K562 (cell line): ENCODE results near the gene TNK2. TPM values are rescaled to one million over a fixed set of nuclear protein-coding genes. Genes with fewer than 3 reads are reported as not detected.
A peak's percentile ranks its signal among the peaks of the same experiment; 100 is the strongest.

Source experiments
- ATAC-seq: fragments of 200-7000 bp; cut with Tn5 transposase; 3 replicates; pipeline ENCODE4 v1.9.1; 2020; ENCODE audit warnings: moderate library complexity
- BruUV-seq: library from RNA; stranded (reverse); fragments of 400-500 nt; replicated peaks from 2 replicates; lab custom pipeline; 2021; lab: Mats Ljungman, UMichigan
- CTCF ChIA-PET: fragments of 300-600 bp; formaldehyde crosslinking; extraction: SDS; loops from one replicate; lab custom pipeline; 2021; ENCODE audit warnings: low intra/inter-chr PET ratio; lab: Yijun Ruan, JAX
- POLR2A ChIA-PET: fragments of 300-600, 350-650 bp; sonication (Branson Sonifier 250); formaldehyde crosslinking; extraction: SDS; loops from one replicate; lab custom pipeline; 2021; ENCODE audit warnings: antibody characterized with exemption, inconsistent platforms; lab: Yijun Ruan, JAX
- DNase-seq, 4 experiments: peaks; one replicate each; pipeline versions ENCODE4 v3.0.0 to v3.0.0-alpha.2; 2011 to 2018; ENCODE audit warnings: low spot score in 3 of 4, mixed read lengths in 3 of 4; ENCODE audit errors: extremely low read depth in 1 of 4
- FAIRE-seq: peaks from 2 replicates; lab custom pipeline; 2011; peaks lifted over from hg19 to GRCh38; lab: Jason Lieb, UNC
- H2AFZ ChIP-seq: 2 replicates; pipeline ENCODE4 v1.6.0; 2011; ENCODE audit warnings: low read depth, low read length, control low read depth, inconsistent platforms
- H3K27ac ChIP-seq: fragments of 200-600 bp; 3 replicates; pipeline ENCODE4 v1.8.0; 2011; ENCODE audit warnings: low read depth, mild to moderate bottlenecking, control low read depth, inconsistent platforms, low read length, moderate library complexity, mixed read lengths; ENCODE audit errors: extremely low read depth
- H3K27me3 ChIP-seq, 2 experiments: fragments of 300-600 bp in 1 of 2; 2 replicates in 1 of 2; 3 replicates in 1 of 2; pipeline versions ENCODE4 v1.6.0 to v1.8.0; 2011; ENCODE audit warnings: inconsistent platforms in 2 of 2, low read length in 2 of 2, mild to moderate bottlenecking in 1 of 2, mixed read lengths in 1 of 2, moderate library complexity in 1 of 2; ENCODE audit not compliant: control insufficient read depth in 2 of 2, insufficient read depth in 2 of 2
- H3K36me3 ChIP-seq: fragments of 300-600 bp; 3 replicates; pipeline ENCODE4 v1.8.0; 2011; ENCODE audit warnings: mild to moderate bottlenecking, low read length, inconsistent platforms; ENCODE audit not compliant: control insufficient read depth, insufficient read depth
- H3K4me1 ChIP-seq, 2 experiments: fragments of 200-600 bp in 1 of 2; replicated peaks in 1 of 2; 2 replicates in 1 of 2; 3 replicates in 1 of 2; pipeline versions ENCODE4 v1.5.1 to v1.8.0; 2011; ENCODE audit warnings: inconsistent platforms in 2 of 2, low read length in 2 of 2, mild to moderate bottlenecking in 1 of 2, mixed read lengths in 1 of 2, moderate library complexity in 1 of 2; ENCODE audit not compliant: control insufficient read depth in 2 of 2, insufficient read depth in 2 of 2
- H3K4me2 ChIP-seq: 2 replicates; pipeline ENCODE4 v1.6.1; 2011; ENCODE audit warnings: low read length, control low read depth, inconsistent platforms, mixed read lengths; ENCODE audit not compliant: insufficient read depth
- H3K4me3 ChIP-seq: fragments of 200-600 bp; sonication (generic), shearing (Covaris generic); 2 replicates; pipeline ENCODE4 v1.5.1; 2016; ENCODE audit warnings: control low read depth, inconsistent platforms
- H3K79me2 ChIP-seq: fragments of 200-600 bp; 3 replicates; pipeline ENCODE4 v1.8.0; 2011; ENCODE audit warnings: low read length, inconsistent platforms; ENCODE audit not compliant: control insufficient read depth, insufficient read depth
- H3K9ac ChIP-seq, 2 experiments: 2 replicates each; pipeline versions ENCODE4 v1.6.0 to v1.6.1; 2011; ENCODE audit warnings: low read depth in 2 of 2, low read length in 2 of 2, control low read depth in 1 of 2, inconsistent platforms in 1 of 2, mild to moderate bottlenecking in 1 of 2, mixed read lengths in 1 of 2; ENCODE audit not compliant: insufficient read depth in 1 of 2
- H3K9me1 ChIP-seq: one replicate; pipeline ENCODE4 v1.6.0; 2011; ENCODE audit warnings: inconsistent platforms, mild to moderate bottlenecking, low read length, moderate library complexity; ENCODE audit not compliant: control insufficient read depth, insufficient read depth
- H3K9me3 ChIP-seq: replicated peaks from 2 replicates; pipeline ENCODE4 v1.5.1; 2011; ENCODE audit warnings: low read depth, low read length, inconsistent platforms; ENCODE audit not compliant: control insufficient read depth, insufficient read depth
- H4K20me1 ChIP-seq: replicated peaks from 2 replicates; pipeline ENCODE4 v1.6.1; 2011; ENCODE audit warnings: low read length, inconsistent platforms, mixed read lengths; ENCODE audit not compliant: control insufficient read depth, insufficient read depth
- BCOR ChIP-seq: fragments of 450-650 bp; IDR thresholded peaks from 2 replicates; pipeline ENCODE4 v1.6.1; 2016
- CAMTA2 ChIP-seq: fragments of 250-450 bp; sonication (Bioruptor Pico); conservative IDR thresholded peaks from 2 replicates; pipeline ENCODE4 v1.5.1; 2022
- ELF4 ChIP-seq: fragments of 450-650 bp; formaldehyde crosslinking; IDR thresholded peaks from 2 replicates; pipeline ENCODE4 v1.4.0; 2022; ENCODE audit warnings: missing genetic modification characterization
- FOS ChIP-seq: IDR thresholded peaks from 3 replicates; pipeline ENCODE4 v1.6.1; 2011; ENCODE audit not compliant: insufficient read length; ENCODE audit errors: extremely low read depth
- GATAD2A ChIP-seq: fragments of 450-650 bp; IDR thresholded peaks from 2 replicates; pipeline ENCODE4 v1.6.1; 2017
- HMGXB4 ChIP-seq: sonication (generic); formaldehyde crosslinking; IDR thresholded peaks from 2 replicates; pipeline ENCODE4 v1.8.1; 2023; ENCODE audit warnings: mild to moderate bottlenecking, missing genetic modification reagents
- MCM7 ChIP-seq, 2 experiments: fragments of 450-650 bp; IDR thresholded peaks; 2 replicates each; pipeline ENCODE4 v1.6.1; 2016 to 2018
- MECOM ChIP-seq: fragments of 250-450 bp; sonication (Bioruptor Pico); IDR thresholded peaks from 2 replicates; pipeline ENCODE4 v1.8.0; 2022; ENCODE audit warnings: inconsistent platforms
- MTF1 ChIP-seq: fragments of 250-450 bp; sonication (Bioruptor Pico); IDR thresholded peaks from 2 replicates; pipeline ENCODE4 v1.9.0; 2021; ENCODE audit warnings: moderate library complexity, mild to moderate bottlenecking, inconsistent platforms, borderline replicate concordance
- SIN3B ChIP-seq: fragments of 450-650 bp; IDR thresholded peaks from 2 replicates; pipeline ENCODE4 v1.6.1; 2017; ENCODE audit warnings: low read depth, mild to moderate bottlenecking, moderate library complexity
- TFE3 ChIP-seq: fragments of 450-650 bp; formaldehyde crosslinking; IDR thresholded peaks from 2 replicates; pipeline ENCODE4 v1.4.0; 2020; ENCODE audit warnings: mild to moderate bottlenecking, mixed read lengths
- USF1 ChIP-seq: sonication (generic); formaldehyde crosslinking; IDR thresholded peaks from 2 replicates; pipeline ENCODE4 v1.9.0; 2022; ENCODE audit warnings: mild to moderate bottlenecking, missing genetic modification reagents
- YBX1 ChIP-seq: fragments of 450-650 bp; IDR thresholded peaks from 2 replicates; pipeline ENCODE4 v1.7.1; 2016; ENCODE audit warnings: mild to moderate bottlenecking
- ZBTB12 ChIP-seq: fragments of 250-450 bp; sonication (Bioruptor Pico); IDR thresholded peaks from 2 replicates; pipeline ENCODE4 v1.4.0; 2020
- ZBTB26 ChIP-seq: fragments of 450-650 bp; formaldehyde crosslinking; IDR thresholded peaks from 2 replicates; pipeline ENCODE4 v1.4.0; 2022; ENCODE audit warnings: missing genetic modification characterization
- ZC3H11A ChIP-seq: IDR thresholded peaks from 2 replicates; pipeline ENCODE4 v1.6.1; 2012; ENCODE audit warnings: low read depth, low read length, improper control_type of control experiment
- ZNF512 ChIP-seq: IDR thresholded peaks from 2 replicates; pipeline ENCODE4 v1.6.1; 2016; ENCODE audit warnings: missing genetic modification characterization, missing compliant biosample characterization
- WGBS: fragments of 100-300 bp; shearing (Covaris generic); methylation state at CpG from one replicate; pipeline ENCODE4 v1.1.6; 2016; ENCODE audit warnings: low coverage, mixed read lengths; ENCODE audit not compliant: insufficient coverage; ENCODE audit errors: missing lambda C conversion rate; 5-methylcytosine and 5-hydroxymethylcytosine counted together
- in situ Hi-C: fragments of 300-500 bp; cut with MboI; formaldehyde crosslinking; loops from 4 replicates; pipeline ENCODE4 v1.15.0; 2018; ENCODE audit warnings: inconsistent platforms, mixed read lengths
- intact Hi-C: fragments of 100-400 bp; cut with micrococcal nuclease; formaldehyde crosslinking; loops from 2 replicates; pipeline ENCODE4 v1.14.2; 2022
- polyA plus RNA-seq, 8 experiments: library from polyadenylated mRNA; depleted of rRNA in 4 of 8; stranded (reverse) in 5 of 8; unstranded in 3 of 8; fragments of >200 nt; fragmentation: Nextera tagmentation in 2 of 8; fragmentation: Illumina TruSeq in 1 of 8; extraction: Ambion mirVana in 2 of 8; extraction: Trizol in 1 of 8; gene quantifications; 2 replicates each; pipeline versions ENCODE4 v1.2.1 to v1.2.3, GENCODE V29; 2011 to 2014; ENCODE audit warnings: inconsistent platforms in 1 of 8, missing spikeins in 1 of 8
- total RNA-seq, 7 experiments: library from RNA; depleted of rRNA in 6 of 7; stranded (reverse); fragments of >200 nt in 6 of 7; fragmentation: Illumina TruSeq in 2 of 7; extraction: Trizol in 2 of 7; gene quantifications; 2 replicates each; pipeline versions ENCODE4 v1.2.1 to v1.2.3, GENCODE V29; 2011 to 2021; ENCODE audit warnings: low replicate concordance in 1 of 7

Gene TNK2
- total and polyA plus RNA-seq, 9 of the 15 experiments (the other 6 are each of a cell fraction or from before 2014, with no cell fraction given): 0.03 to 33.8 (median 6.5) TPM

- intact Hi-C loops (no loop called here), in situ Hi-C loops (no loop called here)
- Histone ChIP-seq H3K9me1 (no peaks in the 10 kb centered on the region), H3K9me3 (no peaks in the 10 kb centered on the region), H3K79me2 (no peaks in the 10 kb centered on the region), H2AFZ (no peak overlapping the region), H3K4me3 (no peak overlapping the region), H3K4me2 (no peak overlapping the region), H3K27ac (no peak overlapping the region), H3K4me1 (peaks cover 0 to 43% of the 10 kb centered on the region in 2 experiments; a peak in 2 of 5 replicates), H3K9ac (peak overlapping the region in 1 of 2 experiments; percentile 35; a peak in 1 of 4 replicates), H3K27me3 (no peaks in the 10 kb centered on the region), H3K36me3 (peaks cover 13% of the 10 kb centered on the region; the same call in 1 of the 3 replicates), H4K20me1 (no peaks in the 10 kb centered on the region)
- FAIRE-seq: no peak
- ChIA-PET CTCF (no interaction called here), POLR2A (no interaction called here)
- no TSS peak for BruUV-seq
- no peak for DNase-seq
- ATAC-seq: no peak
- 76% methylated on average over 7 of the region's 7 CpGs for WGBS
- TF ChIP-seq ZC3H11A (no peak), SIN3B (no peak), ZBTB12 (CRISPR knock-in tag) (no peak), YBX1 (no peak), ELF4 (CRISPR knock-in tag) (no peak), ZNF512 (tag) (no peak), CAMTA2 (CRISPR knock-in tag) (no peak), MECOM (CRISPR knock-in tag) (no peak), MCM7 (IDR thresholded peaks at IDR 0.05) (no peak), TFE3 (CRISPR knock-in tag) (no peak), GATAD2A (no peak), USF1 (no peak), ZBTB26 (CRISPR knock-in tag) (no peak), BCOR (no peak), MTF1 (CRISPR knock-in tag) (no peak), FOS (no peak), HMGXB4 (CRISPR knock-in tag) (no peak)
Measured at GRCh38 chr3:195870442-195870841, 37.9 kb downstream of the TNK2 start.
